Measurements from ENCODE around the gene APLF. TPM values are rescaled to one million over a fixed set of nuclear protein-coding genes. Genes with fewer than 3 reads are reported as not detected.
"Not testable (repeated sequence)": the region's sequence is repeated elsewhere in the genome, so short reads cannot be mapped to it uniquely, and the experiment has no call there.

The APLF gene
- polyA plus RNA-seq, 1 of the 3 experiments (the other 2 are of a cell fraction) = 1.1 TPM

- Histone ChIP-seq H3K27ac (ENCODE audit: low read depth in 2 of 2, low read length in 1 of 2) (no peak overlapping the region), H3K27me3 (ENCODE audit: insufficient read depth) (no peaks in the 10 kb centered on the region), H3K4me3 (ENCODE audit: low read depth in 2 of 2, low read length in 1 of 2) (no peak overlapping the region), H4K20me1 (ENCODE audit: insufficient read depth) (no peaks in the 10 kb centered on the region), H3K4me1 (ENCODE audit: control insufficient read depth in 1 of 2, insufficient read depth in 2 of 2, low read depth in 1 of 2, low read length in 1 of 2) (no peaks in the 10 kb centered on the region), H3K9ac (no peak overlapping the region), H3K9me2 (no peaks in the 10 kb centered on the region), H3K79me2 (ENCODE audit: insufficient read depth) (no peaks in the 10 kb centered on the region), H2AFZ (ENCODE audit: low read depth) (no peak overlapping the region), H3K9me3 (no peaks in the 10 kb centered on the region), H3K36me3 (replicated peaks in 1 of 2; ENCODE audit: control insufficient read depth in 1 of 2, insufficient read depth in 2 of 2, low read length in 1 of 2) (no peaks in the 10 kb centered on the region), H3K4me2 (no peak overlapping the region), H3F3A (replicated peaks; ENCODE audit: insufficient read depth) (peaks cover 10% of the 10 kb centered on the region)
- no peak for TF ChIP-seq PBX3 (IDR thresholded peaks at IDR 0.05)
- TF ChIP-seq MXI1 (IDR thresholded peaks at IDR 0.05; ENCODE audit: low read depth, low read length) = no peak
- no peak for TF ChIP-seq MAX (IDR thresholded peaks at IDR 0.05; ENCODE audit: low read depth)
- no peak for TF ChIP-seq RXRA (IDR thresholded peaks at IDR 0.05; ENCODE audit: borderline replicate concordance, low read depth)
- TF ChIP-seq TAF1 (IDR thresholded peaks at IDR 0.05; ENCODE audit: borderline replicate concordance, low read depth, low read length) = no peak
- TF ChIP-seq GATA2 (CRISPR knock-in tag; IDR thresholded peaks at IDR 0.05) = no peak
- no peak for TF ChIP-seq FOXJ3 (CRISPR knock-in tag; IDR thresholded peaks at IDR 0.05)
- TF ChIP-seq JUND (IDR thresholded peaks at IDR 0.05) = no peak
- no peak for TF ChIP-seq MEF2A (IDR thresholded peaks at IDR 0.05; ENCODE audit: borderline replicate concordance, low read depth)
- no peak for TF ChIP-seq SMC3 (IDR thresholded peaks at IDR 0.05; ENCODE audit: low read depth, low read length)
- no peak for TF ChIP-seq RFX5 (IDR thresholded peaks at IDR 0.05; ENCODE audit: low read length)
- TF ChIP-seq SIN3A (IDR thresholded peaks at IDR 0.05; ENCODE audit: borderline replicate concordance, low read depth, low read length) = no peak
- no peak for TF ChIP-seq USF1 (IDR thresholded peaks at IDR 0.05; ENCODE audit: borderline replicate concordance, low read depth)
- no peak for TF ChIP-seq NFIC (IDR thresholded peaks at IDR 0.05; ENCODE audit: borderline replicate concordance)
- TF ChIP-seq USF2 (IDR thresholded peaks at IDR 0.05; ENCODE audit: borderline replicate concordance, low read depth, low read length) = no peak
- no peak for DNase-seq
- 64% methylated on average over 1 of the region's 1 CpG for WGBS (ENCODE audit: low lambda C conversion rate)
- POLR2A ChIA-PET = no interaction called here
- CTCF ChIA-PET = interaction anchor here (1.1 kb wide), 2 partner anchors 33 to 74 kb away, joined by 5 read pairs; no protein-coding TSS in a partner anchor
Observed at GRCh38 chr2:68521037-68521436, 53.7 kb downstream of the APLF start.

GRCh38 chr2:68526943-68527342, 59.6 kb downstream of the APLF start:
- H3K9ac ChIP-seq; DNase-seq; H3K36me3 ChIP-seq (replicated peaks in 1 of 2; ENCODE audit: control insufficient read depth in 1 of 2, insufficient read depth in 2 of 2, low read length in 1 of 2); H3K4me1 ChIP-seq (ENCODE audit: control insufficient read depth in 1 of 2, insufficient read depth in 2 of 2, low read depth in 1 of 2, low read length in 1 of 2); H3K4me3 ChIP-seq (ENCODE audit: low read depth in 2 of 2, low read length in 1 of 2); H2AFZ ChIP-seq (ENCODE audit: low read depth); H3K79me2 ChIP-seq (ENCODE audit: insufficient read depth); H3K9me2 ChIP-seq; H4K20me1 ChIP-seq (ENCODE audit: insufficient read depth); H3K4me2 ChIP-seq; H3K27me3 ChIP-seq (ENCODE audit: insufficient read depth); H3K27ac ChIP-seq (ENCODE audit: low read depth in 2 of 2, low read length in 1 of 2); H3K9me3 ChIP-seq; H3F3A ChIP-seq (replicated peaks; ENCODE audit: insufficient read depth); POLR2A ChIA-PET: not testable (repeated sequence)
- WGBS (ENCODE audit: low lambda C conversion rate) = 91% methylated on average over 7 of the region's 16 CpGs
- CTCF ChIA-PET = interaction anchor here (1.5 kb wide), 1 partner anchor 39 kb away, joined by 5 read pairs; no protein-coding TSS in a partner anchor

- POLR2A ChIA-PET; H2AFZ ChIP-seq (ENCODE audit: low read depth); CTCF ChIA-PET; H3K27me3 ChIP-seq (ENCODE audit: insufficient read depth); H3K4me3 ChIP-seq (ENCODE audit: low read depth in 2 of 2, low read length in 1 of 2); H3K4me1 ChIP-seq (ENCODE audit: control insufficient read depth in 1 of 2, insufficient read depth in 2 of 2, low read depth in 1 of 2, low read length in 1 of 2); H3K79me2 ChIP-seq (ENCODE audit: insufficient read depth); H3K27ac ChIP-seq (ENCODE audit: low read depth in 2 of 2, low read length in 1 of 2); H3K4me2 ChIP-seq; H3K36me3 ChIP-seq (replicated peaks in 1 of 2; ENCODE audit: control insufficient read depth in 1 of 2, insufficient read depth in 2 of 2, low read length in 1 of 2); H3K9me3 ChIP-seq; H3K9ac ChIP-seq; H4K20me1 ChIP-seq (ENCODE audit: insufficient read depth); DNase-seq; H3K9me2 ChIP-seq; H3F3A ChIP-seq (replicated peaks; ENCODE audit: insufficient read depth): not testable (repeated sequence)
- 92% methylated on average over 14 of the region's 38 CpGs for WGBS (ENCODE audit: low lambda C conversion rate)
Observed at GRCh38 chr2:68527343-68528081, 60.1 kb downstream of the APLF start.

- H4K20me1 ChIP-seq (ENCODE audit: insufficient read depth); H3K9me3 ChIP-seq; H3K4me1 ChIP-seq (ENCODE audit: control insufficient read depth in 1 of 2, insufficient read depth in 2 of 2, low read depth in 1 of 2, low read length in 1 of 2); H3K27me3 ChIP-seq (ENCODE audit: insufficient read depth); H3K27ac ChIP-seq (ENCODE audit: low read depth in 2 of 2, low read length in 1 of 2); H3K36me3 ChIP-seq (replicated peaks in 1 of 2; ENCODE audit: control insufficient read depth in 1 of 2, insufficient read depth in 2 of 2, low read length in 1 of 2); H3K79me2 ChIP-seq (ENCODE audit: insufficient read depth); H3K4me3 ChIP-seq (ENCODE audit: low read depth in 2 of 2, low read length in 1 of 2); H3K9me2 ChIP-seq; CTCF ChIA-PET; POLR2A ChIA-PET; DNase-seq; H3F3A ChIP-seq (replicated peaks; ENCODE audit: insufficient read depth); H2AFZ ChIP-seq (ENCODE audit: low read depth); H3K9ac ChIP-seq; H3K4me2 ChIP-seq: not testable (repeated sequence)
- WGBS (ENCODE audit: low lambda C conversion rate) = over 99% methylated on average over 14 of the region's 16 CpGs
Observed at GRCh38 chr2:68529156-68529555, 61.8 kb downstream of the APLF start.

Data from SK-N-SH (cell line).